Activated CD8-positive, alpha-beta memory T cell treated with anti-CD3 and anti-CD28 coated beads for 36 hours (primary cell): ENCODE measurements around the gene GOLGA6L10. TPM values are rescaled to one million over a fixed set of nuclear protein-coding genes. Genes with fewer than 3 reads are reported as not detected.
"Not testable (repeated sequence)": the region's sequence is repeated elsewhere in the genome, so short reads cannot be mapped to it uniquely, and the experiment has no call there.

Source experiments
- CTCF ChIA-PET: fragments of 350-600 bp; sonication (Branson Sonifier 250); formaldehyde crosslinking; loops from one replicate; lab custom pipeline; 2021; ENCODE audit warnings: antibody characterized with exemption; lab: Charles Lee
- POLR2A ChIA-PET: fragments of 350-600 bp; sonication (Branson Sonifier 250); formaldehyde crosslinking; loops from one replicate; lab custom pipeline; 2021; ENCODE audit warnings: antibody characterized with exemption; lab: Charles Lee
- total RNA-seq, 2 experiments: library from RNA; stranded (reverse); gene quantifications; one replicate each; pipeline ENCODE4 v1.2.3, GENCODE V29; 2021

Gene GOLGA6L10
- 1 to 10 TPM in 1 of 2 experiments, under 1 TPM in 1; 0.82 to 1.1 TPM for total RNA-seq

GRCh38 chr15:82349375-82349774, at the start of gene GOLGA6L10:
TSS of gene GOLGA6L10 (minus strand) at chr15:82349475. CDS start at chr15:82349375, 100 bp downstream.
- CTCF ChIA-PET, POLR2A ChIA-PET: not testable (repeated sequence)

- ChIA-PET POLR2A (no interaction called here), CTCF (no interaction called here)
These were observed 49.5 kb upstream of the GOLGA6L10 start for GRCh38 chr15:82398785-82399184.

- ChIA-PET CTCF (no interaction called here), POLR2A (no interaction called here)
These were observed 48.5 kb upstream of the GOLGA6L10 start for GRCh38 chr15:82397817-82398216.

GRCh38 chr15:82395788-82396187, 46.5 kb upstream of the GOLGA6L10 start:
- POLR2A ChIA-PET = not testable (repeated sequence)

GRCh38 chr15:82393671-82394070, 44.4 kb upstream of the GOLGA6L10 start:
- POLR2A ChIA-PET = no interaction called here
- CTCF ChIA-PET = no interaction called here

More at GRCh38 chr15:82395788-82396187, 46.5 kb upstream of the GOLGA6L10 start:
- CTCF ChIA-PET = not testable (repeated sequence)

- CTCF ChIA-PET = interaction anchor here (0.6 kb wide), 1 partner anchor 9 kb away, joined by 3 read pairs; no protein-coding TSS in a partner anchor
- POLR2A ChIA-PET = not testable (repeated sequence)
These were observed 42.8 kb upstream of the GOLGA6L10 start for GRCh38 chr15:82392077-82392476.

GRCh38 chr15:82390152-82390551, 40.9 kb upstream of the GOLGA6L10 start:
- POLR2A ChIA-PET, CTCF ChIA-PET: not testable (repeated sequence)

GRCh38 chr15:82387209-82387608, 37.9 kb upstream of the GOLGA6L10 start:
- POLR2A ChIA-PET, CTCF ChIA-PET: not testable (repeated sequence)

GRCh38 chr15:82381330-82381955, 32.2 kb upstream of the GOLGA6L10 start:
- CTCF ChIA-PET, POLR2A ChIA-PET: not testable (repeated sequence)

GRCh38 chr15:82379552-82379951, 30.3 kb upstream of the GOLGA6L10 start:
- POLR2A ChIA-PET, CTCF ChIA-PET: not testable (repeated sequence)

GRCh38 chr15:82373661-82374060, 24.4 kb upstream of the GOLGA6L10 start:
- POLR2A ChIA-PET, CTCF ChIA-PET: not testable (repeated sequence)

GRCh38 chr15:82371656-82372055, 22.4 kb upstream of the GOLGA6L10 start:
- CTCF ChIA-PET = no interaction called here

GRCh38 chr15:82367790-82368189, 18.5 kb upstream of the GOLGA6L10 start:
- POLR2A ChIA-PET, CTCF ChIA-PET: not testable (repeated sequence)

More at GRCh38 chr15:82371656-82372055, 22.4 kb upstream of the GOLGA6L10 start:
- POLR2A ChIA-PET = no interaction called here

GRCh38 chr15:82365692-82366323, 16.5 kb upstream of the GOLGA6L10 start:
- POLR2A ChIA-PET, CTCF ChIA-PET: not testable (repeated sequence)

GRCh38 chr15:82364548-82364947, 15.3 kb upstream of the GOLGA6L10 start:
- CTCF ChIA-PET, POLR2A ChIA-PET: not testable (repeated sequence)

- POLR2A ChIA-PET, CTCF ChIA-PET: not testable (repeated sequence)
These were observed 13.5 kb upstream of the GOLGA6L10 start for GRCh38 chr15:82362790-82363189.

- CTCF ChIA-PET, POLR2A ChIA-PET: not testable (repeated sequence)
These were observed 11.3 kb upstream of the GOLGA6L10 start for GRCh38 chr15:82360618-82361017.

- CTCF ChIA-PET, POLR2A ChIA-PET: not testable (repeated sequence)
These were observed 5.8 kb upstream of the GOLGA6L10 start for GRCh38 chr15:82355055-82355454.

- CTCF ChIA-PET, POLR2A ChIA-PET: not testable (repeated sequence)
These were observed 5.3 kb upstream of the GOLGA6L10 start for GRCh38 chr15:82354546-82354945.

GRCh38 chr15:82347645-82348044, 1.6 kb downstream of the GOLGA6L10 start:
- POLR2A ChIA-PET, CTCF ChIA-PET: not testable (repeated sequence)

- CTCF ChIA-PET, POLR2A ChIA-PET: not testable (repeated sequence)
These were observed 4.1 kb downstream of the GOLGA6L10 start for GRCh38 chr15:82345176-82345575.
